GM23338 (cell line): ENCODE measurements around the gene EPHB1. TPM values are rescaled to one million over a fixed set of nuclear protein-coding genes. Genes with fewer than 3 reads are reported as not detected.

Experiments
- ATAC-seq: fragments of 200-7000 bp; cut with Tn5 transposase; 3 replicates; pipeline ENCODE4 v1.9.1; 2020
- DNase-seq: peaks from one replicate; pipeline ENCODE4 v3.0.0-alpha.2; 2015; ENCODE audit warnings: low spot score
- H2AFZ ChIP-seq: fragments of 200-600 bp; sonication (generic); 2 replicates; pipeline ENCODE4 v1.8.0; 2016; ENCODE audit warnings: antibody characterized with exemption, mild to moderate bottlenecking, moderate library complexity
- H3F3A ChIP-seq: fragments of 200-600 bp; sonication (generic); replicated peaks from 2 replicates; pipeline ENCODE4 v1.8.0; 2017; ENCODE audit warnings: antibody characterized with exemption, mixed run types, low read depth
- H3K27ac ChIP-seq: fragments of 200-600 bp; sonication (generic); 2 replicates; pipeline ENCODE4 v1.6.1; 2016; ENCODE audit warnings: low read depth
- H3K27me3 ChIP-seq: fragments of 200-600 bp; sonication (generic); 2 replicates; pipeline ENCODE4 v1.8.0; 2016; ENCODE audit warnings: mild to moderate bottlenecking, mixed run types, moderate library complexity; ENCODE audit not compliant: insufficient read depth
- H3K36me3 ChIP-seq: fragments of 200-600 bp; sonication (generic); 2 replicates; pipeline ENCODE4 v1.8.0; 2016; ENCODE audit warnings: mild to moderate bottlenecking; ENCODE audit not compliant: insufficient read depth
- H3K4me1 ChIP-seq: fragments of 200-600 bp; sonication (generic); 2 replicates; pipeline ENCODE4 v1.8.0; 2016; ENCODE audit warnings: mild to moderate bottlenecking, moderate library complexity; ENCODE audit not compliant: insufficient read depth
- H3K4me2 ChIP-seq: fragments of 200-600 bp; sonication (generic); 2 replicates; pipeline ENCODE4 v1.7.1; 2017; ENCODE audit warnings: mixed run types
- H3K4me3 ChIP-seq: fragments of 200-600 bp; sonication (generic); 2 replicates; pipeline ENCODE4 v1.6.1; 2016; ENCODE audit warnings: mixed run types
- H3K79me2 ChIP-seq: fragments of 200-600 bp; sonication (generic); replicated peaks from 2 replicates; pipeline ENCODE4 v1.8.0; 2017; ENCODE audit warnings: mild to moderate bottlenecking; ENCODE audit not compliant: insufficient read depth
- H3K9me2 ChIP-seq: fragments of 200-600 bp; sonication (generic); 2 replicates; pipeline ENCODE4 v1.8.0; 2017; ENCODE audit not compliant: insufficient read depth
- H4K20me1 ChIP-seq: fragments of 200-600 bp; sonication (generic); replicated peaks from 2 replicates; pipeline ENCODE4 v1.8.0; 2017; ENCODE audit warnings: mild to moderate bottlenecking; ENCODE audit not compliant: insufficient read depth
- H3K27ac Mint-ChIP-seq: 2 replicates; pipeline ENCODE4 v1.8.0; 2020; ENCODE audit warnings: inconsistent platforms, mild to moderate bottlenecking, moderate library complexity, mixed read lengths
- H3K27me3 Mint-ChIP-seq: 3 replicates; pipeline ENCODE4 v1.8.0; 2022; ENCODE audit warnings: low read depth, mild to moderate bottlenecking, moderate library complexity, mixed read lengths, inconsistent platforms; ENCODE audit not compliant: insufficient read depth, poor library complexity
- H3K36me3 Mint-ChIP-seq: 3 replicates; pipeline ENCODE4 v1.8.0; 2021; ENCODE audit warnings: low read depth, mild to moderate bottlenecking, inconsistent platforms, moderate library complexity, mixed read lengths
- H3K4me1 Mint-ChIP-seq: 3 replicates; pipeline ENCODE4 v1.8.0; 2020; ENCODE audit warnings: mild to moderate bottlenecking, inconsistent platforms, mixed read lengths
- H3K4me3 Mint-ChIP-seq: 3 replicates; pipeline ENCODE4 v1.8.0; 2021; ENCODE audit warnings: moderate library complexity, mild to moderate bottlenecking, inconsistent platforms, mixed read lengths
- H3K9me3 Mint-ChIP-seq: 3 replicates; pipeline ENCODE4 v1.8.0; 2020; ENCODE audit warnings: moderate library complexity, mild to moderate bottlenecking, inconsistent platforms, mixed read lengths
- CREB1 ChIP-seq: fragments of 250-450 bp; sonication (Bioruptor Pico); IDR thresholded peaks from 2 replicates; pipeline ENCODE4 v1.5.0; 2020; ENCODE audit warnings: low read depth, mild to moderate bottlenecking, moderate library complexity
- CTCF ChIP-seq, 2 experiments: fragments of 200-600 bp in 1 of 2; sonication (generic) in 1 of 2; conservative IDR thresholded peaks; 2 replicates each; pipeline versions ENCODE4 v1.5.1 to v1.6.1; 2016 to 2017; ENCODE audit warnings: antibody characterized with exemption in 2 of 2, low read depth in 2 of 2, mild to moderate bottlenecking in 2 of 2, moderate library complexity in 1 of 2
- EZH2 ChIP-seq: fragments of 200-600 bp; sonication (generic); IDR thresholded peaks from one replicate; pipeline ENCODE4 v1.8.0; 2017; ENCODE audit warnings: antibody characterized with exemption, mild to moderate bottlenecking, low read depth; ENCODE audit not compliant: unreplicated experiment
- EZH2phosphoT487 ChIP-seq: fragments of 200-600 bp; sonication (generic); IDR thresholded peaks from one replicate; pipeline ENCODE4 v1.8.1; 2018; ENCODE audit warnings: antibody characterized with exemption; ENCODE audit not compliant: unreplicated experiment
- NANOG ChIP-seq: IDR thresholded peaks from 2 replicates; pipeline ENCODE4 v1.6.1; 2016; ENCODE audit warnings: antibody characterized with exemption, borderline replicate concordance
- STAT1 ChIP-seq: IDR thresholded peaks from one replicate; pipeline ENCODE4 v1.6.1; 2016; ENCODE audit warnings: antibody characterized with exemption; ENCODE audit not compliant: unreplicated experiment
- ZNF114 ChIP-seq: fragments of 250-450 bp; sonication (Bioruptor Pico); IDR thresholded peaks from 2 replicates; pipeline ENCODE4 v1.5.0; 2020; ENCODE audit warnings: mild to moderate bottlenecking, moderate library complexity
- ZNF331 ChIP-seq: fragments of 250-450 bp; sonication (Bioruptor Pico); IDR thresholded peaks from 2 replicates; pipeline ENCODE4 v1.5.0; 2020; ENCODE audit warnings: low read depth, mild to moderate bottlenecking, moderate library complexity
- ZNF462 ChIP-seq: fragments of 250-450 bp; sonication (Bioruptor Pico); IDR thresholded peaks from 2 replicates; pipeline ENCODE4 v1.5.0; 2020; ENCODE audit warnings: mild to moderate bottlenecking, moderate library complexity
- polyA plus RNA-seq: library from polyadenylated mRNA; unstranded; fragments of >200 nt; fragmentation: Nextera tagmentation; extraction: Ambion mirVana; gene quantifications from 2 replicates; pipeline ENCODE4 v1.2.1, GENCODE V29; 2016
- total RNA-seq: library from RNA; depleted of rRNA; stranded (reverse); fragments of >200 nt; shearing (Covaris generic); gene quantifications from 2 replicates; pipeline ENCODE4 v1.2.3, GENCODE V29; 2014
- TF ChIP-seq, protein P1 (sequence below): IDR thresholded peaks from 2 replicates; pipeline ENCODE4 v1.6.1; 2016; ENCODE audit warnings: antibody characterized with exemption

EPHB1 gene
- total and polyA plus RNA-seq, 2 experiments from 2014 or later: 2.7 to 5.2 TPM

- Mint-ChIP-seq H3K27me3 (peaks cover 15% of the 10 kb centered on the region), H3K27ac (no peak overlapping the region), H3K9me3 (peaks cover 7% of the 10 kb centered on the region; the same call in 1 of the 3 replicates), H3K4me3 (no peak overlapping the region), H3K4me1 (peaks cover 25% of the 10 kb centered on the region), H3K36me3 (peaks cover 6% of the 10 kb centered on the region; the same call in 2 of the 3 replicates)
- Histone ChIP-seq H4K20me1 (no peaks in the 10 kb centered on the region), H3F3A (no peaks in the 10 kb centered on the region), H3K27ac (no peak overlapping the region), H3K4me2 (no peak overlapping the region), H3K4me3 (no peak overlapping the region), H2AFZ (no peak overlapping the region), H3K27me3 (no peaks in the 10 kb centered on the region), H3K79me2 (no peaks in the 10 kb centered on the region), H3K36me3 (no peaks in the 10 kb centered on the region), H3K9me2 (peaks cover 17% of the 10 kb centered on the region; the same call in 1 of the 2 replicates), H3K4me1 (peaks cover 15% of the 10 kb centered on the region)
- TF ChIP-seq EZH2phosphoT487 (no peak), CTCF (conservative IDR thresholded peaks at IDR 0.05; ENCODE audit: low read depth in 2 of 2) (peak; percentile 25 to 58; a peak in 2 of 4 replicates)
- ATAC-seq: peak; percentile 45; the same call in 2 of the 3 replicates
- peak; percentile 21 for DNase-seq
Observed at GRCh38 chr3:135078283-135078682, 283.2 kb downstream of the EPHB1 start.

- Histone ChIP-seq H3K36me3 (no peaks in the 10 kb centered on the region), H3K9me2 (peaks cover 17% of the 10 kb centered on the region; the same call in 1 of the 2 replicates), H3K27me3 (no peaks in the 10 kb centered on the region), H2AFZ (no peak overlapping the region), H3K4me2 (peak overlapping the region; percentile 29; the same call in 1 of the 2 replicates), H4K20me1 (no peaks in the 10 kb centered on the region), H3F3A (no peaks in the 10 kb centered on the region), H3K27ac (no peak overlapping the region), H3K79me2 (no peaks in the 10 kb centered on the region), H3K4me1 (peaks cover 15% of the 10 kb centered on the region), H3K4me3 (no peak overlapping the region)
- ATAC-seq (no peak), DNase-seq (no peak)
- Mint-ChIP-seq H3K9me3 (peaks cover 3% of the 10 kb centered on the region; the same call in 1 of the 3 replicates), H3K4me1 (peaks cover 26% of the 10 kb centered on the region), H3K27me3 (peaks cover 15% of the 10 kb centered on the region), H3K4me3 (no peak overlapping the region), H3K27ac (no peak overlapping the region), H3K36me3 (0 out of 3 replicates have a peak, but pooled peaks cover 1% of the 10 kb centered on the region)
- TF ChIP-seq ZNF114 (CRISPR knock-in tag) (no peak), ZNF331 (CRISPR knock-in tag) (no peak), CREB1 (CRISPR knock-in tag) (no peak), NANOG (no peak), EZH2 (no peak), ZNF462 (CRISPR knock-in tag) (no peak), CTCF (conservative IDR thresholded peaks at IDR 0.05; ENCODE audit: low read depth in 2 of 2) (no peak), STAT1 (no peak)
- TF ChIP-seq, protein P1, sequence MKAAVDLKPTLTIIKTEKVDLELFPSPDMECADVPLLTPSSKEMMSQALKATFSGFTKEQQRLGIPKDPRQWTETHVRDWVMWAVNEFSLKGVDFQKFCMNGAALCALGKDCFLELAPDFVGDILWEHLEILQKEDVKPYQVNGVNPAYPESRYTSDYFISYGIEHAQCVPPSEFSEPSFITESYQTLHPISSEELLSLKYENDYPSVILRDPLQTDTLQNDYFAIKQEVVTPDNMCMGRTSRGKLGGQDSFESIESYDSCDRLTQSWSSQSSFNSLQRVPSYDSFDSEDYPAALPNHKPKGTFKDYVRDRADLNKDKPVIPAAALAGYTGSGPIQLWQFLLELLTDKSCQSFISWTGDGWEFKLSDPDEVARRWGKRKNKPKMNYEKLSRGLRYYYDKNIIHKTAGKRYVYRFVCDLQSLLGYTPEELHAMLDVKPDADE: no peak
Observed at GRCh38 chr3:135079095-135079494, 284.0 kb downstream of the EPHB1 start.
